ENCODE results near the gene GFOD2. TPM values are rescaled to one million over a fixed set of nuclear protein-coding genes. Genes with fewer than 3 reads are reported as not detected.
"Not testable (repeated sequence)": the region's sequence is repeated elsewhere in the genome, so short reads cannot be mapped to it uniquely, and the experiment has no call there.

The GFOD2 gene
- total RNA-seq, 1 donor from 2014 or later, result 16.2 TPM

DNA sequence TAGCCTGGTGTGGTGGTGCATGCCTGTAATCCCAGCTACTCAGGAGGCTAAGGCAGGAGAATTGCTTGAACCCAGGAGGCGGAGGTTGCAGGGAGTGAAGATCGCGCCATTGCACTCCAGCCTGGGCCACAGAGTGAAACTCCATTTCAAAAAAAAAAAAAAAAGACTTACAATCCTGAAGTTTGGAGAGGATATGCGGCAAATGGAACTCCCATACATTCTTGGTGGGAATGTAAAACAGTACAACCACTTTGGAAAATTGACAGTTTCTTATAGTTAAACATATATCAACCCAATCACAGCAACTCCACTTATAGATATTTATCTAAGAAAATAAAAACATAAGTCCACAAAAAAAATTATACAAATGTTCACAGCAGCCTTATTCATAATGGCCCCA, 11.9 kb downstream of the GFOD2 start:
- intact Hi-C loops (cut with micrococcal nuclease), result no loop called here
- Mint-ChIP-seq H3K27me3 (no peaks in the 10 kb centered on the region), H3K36me3 (ENCODE audit: low read depth) (peaks cover 5% of the 10 kb centered on the region), H3K4me3 (no peak overlapping the region), H3K4me1 (peaks cover 21% of the 10 kb centered on the region), H3K9me3 (no peaks in the 10 kb centered on the region), H3K27ac (no peak overlapping the region)
- no peak for DNase-seq

GRCh38 chr16:67704110-67704509, 15.0 kb downstream of the GFOD2 start:
- no peak for DNase-seq
- no peaks in the 10 kb centered on the region for H3K9me3 Mint-ChIP-seq
- H3K4me3 Mint-ChIP-seq, result no peak overlapping the region
- H3K36me3 Mint-ChIP-seq (ENCODE audit: low read depth), result peaks cover 3% of the 10 kb centered on the region
- no peaks in the 10 kb centered on the region for H3K27me3 Mint-ChIP-seq
- H3K4me1 Mint-ChIP-seq, result peaks cover 19% of the 10 kb centered on the region
- peak overlapping the region; percentile 75 for H3K27ac Mint-ChIP-seq
- intact Hi-C loops (cut with micrococcal nuclease), result no loop called here

- H3K36me3 Mint-ChIP-seq (ENCODE audit: low read depth), result peaks cover 5% of the 10 kb centered on the region
- no peaks in the 10 kb centered on the region for H3K27me3 Mint-ChIP-seq
- intact Hi-C loops (cut with micrococcal nuclease), result no loop called here
- peak; percentile 72 for DNase-seq
- H3K27ac Mint-ChIP-seq, result peak overlapping the region; percentile 75
- peaks cover 19% of the 10 kb centered on the region for H3K4me1 Mint-ChIP-seq
- H3K4me3 Mint-ChIP-seq, result peak overlapping the region; percentile 29
- no peaks in the 10 kb centered on the region for H3K9me3 Mint-ChIP-seq
These were observed 15.5 kb downstream of the GFOD2 start for GRCh38 chr16:67703626-67704025.

GRCh38 chr16:67702130-67702529, 17.0 kb downstream of the GFOD2 start:
- H3K9me3 Mint-ChIP-seq, result no peaks in the 10 kb centered on the region
- H3K27ac Mint-ChIP-seq, result no peak overlapping the region
- H3K4me3 Mint-ChIP-seq, result no peak overlapping the region
- H3K4me1 Mint-ChIP-seq, result peaks cover 19% of the 10 kb centered on the region
- intact Hi-C loops (cut with micrococcal nuclease), result no loop called here
- H3K36me3 Mint-ChIP-seq (ENCODE audit: low read depth), result peaks cover 8% of the 10 kb centered on the region
- DNase-seq, result no peak
- no peaks in the 10 kb centered on the region for H3K27me3 Mint-ChIP-seq

GRCh38 chr16:67701420-67701819, 17.7 kb downstream of the GFOD2 start:
- Mint-ChIP-seq H3K27ac (no peak overlapping the region), H3K9me3 (no peaks in the 10 kb centered on the region), H3K27me3 (no peaks in the 10 kb centered on the region), H3K4me3 (no peak overlapping the region), H3K36me3 (ENCODE audit: low read depth) (peaks cover 11% of the 10 kb centered on the region), H3K4me1 (peaks cover 20% of the 10 kb centered on the region)
- DNase-seq, result no peak
- intact Hi-C loops (cut with micrococcal nuclease), result no loop called here

- DNase-seq, result no peak
- Mint-ChIP-seq H3K36me3 (ENCODE audit: low read depth) (peaks cover 8% of the 10 kb centered on the region), H3K4me3 (no peak overlapping the region), H3K27me3 (no peaks in the 10 kb centered on the region), H3K27ac (no peak overlapping the region), H3K4me1 (peaks cover 15% of the 10 kb centered on the region), H3K9me3 (no peaks in the 10 kb centered on the region)
- intact Hi-C loops (cut with micrococcal nuclease), result loop anchor here (10.0 kb wide), 1 partner anchor 96 kb away; no protein-coding TSS in a partner anchor
These were observed 19.9 kb downstream of the GFOD2 start for GRCh38 chr16:67699265-67699664.

- peaks cover 8% of the 10 kb centered on the region for H3K36me3 Mint-ChIP-seq (ENCODE audit: low read depth)
- DNase-seq, result no peak
- H3K27me3 Mint-ChIP-seq, result no peaks in the 10 kb centered on the region
- intact Hi-C loops (cut with micrococcal nuclease), result loop anchor here (10.0 kb wide), 1 partner anchor 97 kb away; no protein-coding TSS in a partner anchor
- no peak overlapping the region for H3K4me3 Mint-ChIP-seq
- peaks cover 4% of the 10 kb centered on the region for H3K4me1 Mint-ChIP-seq
- H3K27ac Mint-ChIP-seq, result no peak overlapping the region
- H3K9me3 Mint-ChIP-seq, result no peaks in the 10 kb centered on the region
These were observed 21.5 kb downstream of the GFOD2 start for GRCh38 chr16:67697422-67698185.

GRCh38 chr16:67694611-67695010, 24.5 kb downstream of the GFOD2 start:
- H3K4me3 Mint-ChIP-seq, result no peak overlapping the region
- H3K27me3 Mint-ChIP-seq, result no peaks in the 10 kb centered on the region
- intact Hi-C loops (cut with micrococcal nuclease), result loop anchor here (10.0 kb wide), 1 partner anchor 100 kb away; no protein-coding TSS in a partner anchor
- H3K27ac Mint-ChIP-seq, result no peak overlapping the region
- peaks cover 8% of the 10 kb centered on the region for H3K36me3 Mint-ChIP-seq (ENCODE audit: low read depth)
- peaks cover 8% of the 10 kb centered on the region for H3K4me1 Mint-ChIP-seq
- DNase-seq, result no peak
- H3K9me3 Mint-ChIP-seq, result no peaks in the 10 kb centered on the region

GRCh38 chr16:67693517-67694285, 25.4 kb downstream of the GFOD2 start:
- DNase-seq, H3K9me3 Mint-ChIP-seq: not testable (repeated sequence)
- intact Hi-C loops (cut with micrococcal nuclease), result loop anchor here (10.0 kb wide), 1 partner anchor 101 kb away; no protein-coding TSS in a partner anchor

GRCh38 chr16:67685388-67686112, 33.6 kb downstream of the GFOD2 start:
- Mint-ChIP-seq H3K36me3 (ENCODE audit: low read depth) (peaks cover 8% of the 10 kb centered on the region), H3K4me1 (peaks cover 4% of the 10 kb centered on the region), H3K4me3 (no peak overlapping the region), H3K9me3 (no peaks in the 10 kb centered on the region), H3K27me3 (no peaks in the 10 kb centered on the region), H3K27ac (no peak overlapping the region)
- intact Hi-C loops (cut with micrococcal nuclease), result no loop called here
- no peak for DNase-seq

More at GRCh38 chr16:67693517-67694285, 25.4 kb downstream of the GFOD2 start:
- H3K4me1 Mint-ChIP-seq; H3K27me3 Mint-ChIP-seq; H3K27ac Mint-ChIP-seq; H3K4me3 Mint-ChIP-seq; H3K36me3 Mint-ChIP-seq (ENCODE audit: low read depth): not testable (repeated sequence)

- Mint-ChIP-seq H3K36me3 (ENCODE audit: low read depth) (peaks cover 8% of the 10 kb centered on the region), H3K4me3 (no peak overlapping the region), H3K27ac (no peak overlapping the region), H3K4me1 (peaks cover 4% of the 10 kb centered on the region), H3K9me3 (no peaks in the 10 kb centered on the region), H3K27me3 (no peaks in the 10 kb centered on the region)
- DNase-seq, result no peak
- intact Hi-C loops (cut with micrococcal nuclease), result no loop called here
These were observed 35.3 kb downstream of the GFOD2 start for GRCh38 chr16:67683767-67684166.

DNA sequence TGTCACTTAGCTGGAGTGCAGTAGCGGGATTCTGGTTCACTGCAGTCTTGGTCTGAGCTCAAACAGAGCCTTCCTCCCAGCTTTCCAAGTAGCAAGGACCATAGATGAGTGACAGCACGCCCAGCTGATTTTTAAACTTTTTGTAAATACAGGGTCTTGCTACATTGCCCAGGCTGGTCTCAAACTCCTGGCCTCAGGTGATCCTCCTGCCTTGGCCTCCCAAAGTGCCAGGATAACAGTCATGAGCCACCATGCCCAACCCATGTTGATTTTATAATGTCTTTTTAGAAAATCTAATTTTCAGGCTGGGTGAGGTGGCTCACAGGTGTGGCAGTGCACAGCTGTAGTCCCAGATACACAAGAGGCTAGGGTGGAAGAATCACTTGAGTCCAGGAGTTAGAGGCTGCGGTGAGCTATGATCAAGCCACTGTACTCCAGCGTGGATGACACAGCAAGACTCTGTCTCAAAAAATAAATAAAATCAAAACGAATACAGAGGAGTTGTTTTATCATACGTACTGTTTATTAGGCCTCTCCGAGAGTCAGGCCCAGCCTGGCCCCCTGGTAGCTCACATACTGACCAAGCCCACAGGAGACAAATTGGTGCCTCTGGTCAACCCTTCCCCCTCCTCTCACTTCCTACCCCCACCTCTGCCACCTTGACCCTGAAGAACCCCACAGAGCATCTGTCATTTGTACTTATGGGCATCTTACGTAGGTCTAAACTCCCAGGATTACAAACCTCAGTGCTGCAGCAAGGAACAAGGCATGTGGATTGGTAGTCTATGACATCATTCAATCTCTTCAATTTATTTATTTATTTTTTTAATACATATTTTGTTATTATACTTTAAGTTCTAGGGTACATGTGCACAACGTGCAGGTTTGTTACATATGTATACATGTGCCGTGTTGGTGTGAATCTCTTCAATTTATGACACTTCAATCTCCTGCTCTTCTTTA, 38.9 kb downstream of the GFOD2 start:
- Mint-ChIP-seq H3K27ac (no peak overlapping the region), H3K4me3 (no peak overlapping the region), H3K9me3 (no peaks in the 10 kb centered on the region), H3K36me3 (ENCODE audit: low read depth) (peaks cover 6% of the 10 kb centered on the region), H3K27me3 (no peaks in the 10 kb centered on the region), H3K4me1 (no peaks in the 10 kb centered on the region)
- intact Hi-C loops (cut with micrococcal nuclease), result no loop called here
- DNase-seq, result no peak
